ENCODE measurements around the gene NOTCH1. TPM values are rescaled to one million over a fixed set of nuclear protein-coding genes. Genes with fewer than 3 reads are reported as not detected.

The NOTCH1 gene
- total and polyA plus RNA-seq, 2 of the 8 experiments (the other 6 are each of a cell fraction or from before 2014, with no cell fraction given) = 6.9 to 55.6 TPM

GRCh38 chr9:136497916-136498695 lies 47.7 kb downstream of the NOTCH1 start:
- peaks cover 9 to 66% (median 29%) of the 10 kb centered on the region in 4 experiments; a peak in 6 of 8 replicates for H3K36me3 ChIP-seq (ENCODE audit: control insufficient read depth in 2 of 4, insufficient read depth in 4 of 4, low read length in 3 of 4)

More at GRCh38 chr9:136497916-136498695, 47.7 kb downstream of the NOTCH1 start:
- Histone ChIP-seq H3K23me2 (ENCODE audit: low read depth, low read length) (no peaks in the 10 kb centered on the region), H3K9ac (replicated peaks in 1 of 4; ENCODE audit: extremely low read depth in 1 of 4, low read depth in 3 of 4, low read length in 3 of 4) (no peak overlapping the region), H4K91ac (replicated peaks; ENCODE audit: insufficient read length, low read length) (no peak overlapping the region), H3K27ac (ENCODE audit: low read depth, low read length) (no peak overlapping the region), H3K27me3 (replicated peaks in 1 of 4; ENCODE audit: control insufficient read depth in 3 of 4, extremely low read depth in 1 of 4, insufficient read depth in 3 of 4, low read length in 3 of 4) (no peaks in the 10 kb centered on the region), H4K8ac (ENCODE audit: extremely low read depth, insufficient read depth, low read length) (no peak overlapping the region), H2AFZ (ENCODE audit: low read length) (no peak overlapping the region), H3K56ac (replicated peaks; ENCODE audit: insufficient read length, low read depth, low read length) (no peak overlapping the region), H2BK5ac (ENCODE audit: low read depth, low read length) (no peak overlapping the region; the same call in 1 of the 2 replicates), H2BK15ac (ENCODE audit: low read length) (no peak overlapping the region), H3K23ac (ENCODE audit: insufficient read length) (no peak overlapping the region), H3K14ac (ENCODE audit: insufficient read length) (no peak overlapping the region), H2BK120ac (replicated peaks; ENCODE audit: low read depth, low read length) (no peak overlapping the region), H3K4ac (replicated peaks; ENCODE audit: insufficient read length, low read depth, low read length) (no peak overlapping the region), H3K4me3 (ENCODE audit: extremely low read depth in 1 of 4, insufficient read depth in 2 of 4, low read depth in 3 of 4, low read length in 4 of 4) (no peak overlapping the region), H3K4me1 (replicated peaks in 1 of 4; ENCODE audit: control insufficient read depth in 3 of 4, insufficient read depth in 4 of 4, low read length in 3 of 4) (no peaks in the 10 kb centered on the region; a peak in 1 of 7 replicates), H3K18ac (ENCODE audit: extremely low read depth, low read length) (no peak overlapping the region), H2BK20ac (ENCODE audit: low read length) (no peak overlapping the region), H4K20me1 (replicated peaks in 1 of 2; ENCODE audit: control insufficient read depth in 1 of 2, insufficient read depth in 2 of 2, low read length in 2 of 2) (peaks cover 0 to 17% of the 10 kb centered on the region in 2 experiments), H3K4me2 (ENCODE audit: insufficient read depth in 1 of 2, low read depth in 2 of 2, low read length in 2 of 2) (no peak overlapping the region), H3K79me1 (ENCODE audit: low read depth, low read length) (no peaks in the 10 kb centered on the region), H3K9me3 (ENCODE audit: insufficient read depth in 2 of 2, low read depth in 1 of 2, low read length in 1 of 2) (no peaks in the 10 kb centered on the region), H3K79me2 (ENCODE audit: control insufficient read depth in 1 of 2, insufficient read depth in 2 of 2, low read length in 2 of 2) (no peaks in the 10 kb centered on the region), H4K5ac (ENCODE audit: insufficient read length, low read depth, low read length) (no peak overlapping the region), H2AK5ac (ENCODE audit: low read depth, low read length) (no peak overlapping the region), H2BK12ac (ENCODE audit: low read depth, low read length) (no peak overlapping the region)
- CTCF ChIA-PET (ENCODE audit: partially characterized antibody) = interaction anchor here (0.9 to 4.8 kb wide), 6 partner anchors 11 to 146 kb away, joined by 3 to 47 read pairs (median 3); no protein-coding TSS in a partner anchor
- FAIRE-seq (no peak), DNase-seq (ENCODE audit: low read depth in 1 of 2, low spot score in 2 of 2) (no peak)
- TF ChIP-seq POLR2AphosphoS5 (IDR thresholded peaks at IDR 0.05; ENCODE audit: low read depth, low read length) = no peak
- TF ChIP-seq JUND (IDR thresholded peaks at IDR 0.05; ENCODE audit: low read length) = no peak
- TF ChIP-seq EGR1 (IDR thresholded peaks at IDR 0.05; ENCODE audit: borderline replicate concordance, low read depth, low read length) = no peak
- TF ChIP-seq ZNF274 (IDR thresholded peaks at IDR 0.05; ENCODE audit: borderline replicate concordance, extremely low read depth, low read length) = no peak
- TF ChIP-seq, protein P1, sequence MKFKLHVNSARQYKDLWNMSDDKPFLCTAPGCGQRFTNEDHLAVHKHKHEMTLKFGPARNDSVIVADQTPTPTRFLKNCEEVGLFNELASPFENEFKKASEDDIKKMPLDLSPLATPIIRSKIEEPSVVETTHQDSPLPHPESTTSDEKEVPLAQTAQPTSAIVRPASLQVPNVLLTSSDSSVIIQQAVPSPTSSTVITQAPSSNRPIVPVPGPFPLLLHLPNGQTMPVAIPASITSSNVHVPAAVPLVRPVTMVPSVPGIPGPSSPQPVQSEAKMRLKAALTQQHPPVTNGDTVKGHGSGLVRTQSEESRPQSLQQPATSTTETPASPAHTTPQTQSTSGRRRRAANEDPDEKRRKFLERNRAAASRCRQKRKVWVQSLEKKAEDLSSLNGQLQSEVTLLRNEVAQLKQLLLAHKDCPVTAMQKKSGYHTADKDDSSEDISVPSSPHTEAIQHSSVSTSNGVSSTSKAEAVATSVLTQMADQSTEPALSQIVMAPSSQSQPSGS (IDR thresholded peaks at IDR 0.05; ENCODE audit: low read length) = no peak
- TF ChIP-seq, protein P2, sequence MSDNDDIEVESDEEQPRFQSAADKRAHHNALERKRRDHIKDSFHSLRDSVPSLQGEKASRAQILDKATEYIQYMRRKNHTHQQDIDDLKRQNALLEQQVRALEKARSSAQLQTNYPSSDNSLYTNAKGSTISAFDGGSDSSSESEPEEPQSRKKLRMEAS (IDR thresholded peaks at IDR 0.05) = no peak
- no peak for TF ChIP-seq SUZ12 (IDR thresholded peaks at IDR 0.05; ENCODE audit: low read length)
- POLR2A ChIA-PET (ENCODE audit: partially characterized antibody) = interaction anchor here (0.6 to 2.0 kb wide), 3 partner anchors 10 to 124 kb away, joined by 3 to 6 read pairs (median 3); no protein-coding TSS in a partner anchor
- 88% methylated on average over 14 of the region's 28 CpGs; no CpG with 5 or more reads in 1 of the 2 experiments for WGBS, 2 experiments (ENCODE audit: extremely low coverage in 1 of 2, insufficient coverage in 1 of 2, insufficient read length in 1 of 2, insufficient replicate concordance in 2 of 2, low coverage in 1 of 2, low lambda C conversion rate in 2 of 2, missing lambda C conversion rate in 1 of 2)
